ENCODE data around the gene AGXT2.
"Not testable (repeated sequence)": the region's sequence is repeated elsewhere in the genome, so short reads cannot be mapped to it uniquely, and the experiment has no call there.

Gene AGXT2

DNA sequence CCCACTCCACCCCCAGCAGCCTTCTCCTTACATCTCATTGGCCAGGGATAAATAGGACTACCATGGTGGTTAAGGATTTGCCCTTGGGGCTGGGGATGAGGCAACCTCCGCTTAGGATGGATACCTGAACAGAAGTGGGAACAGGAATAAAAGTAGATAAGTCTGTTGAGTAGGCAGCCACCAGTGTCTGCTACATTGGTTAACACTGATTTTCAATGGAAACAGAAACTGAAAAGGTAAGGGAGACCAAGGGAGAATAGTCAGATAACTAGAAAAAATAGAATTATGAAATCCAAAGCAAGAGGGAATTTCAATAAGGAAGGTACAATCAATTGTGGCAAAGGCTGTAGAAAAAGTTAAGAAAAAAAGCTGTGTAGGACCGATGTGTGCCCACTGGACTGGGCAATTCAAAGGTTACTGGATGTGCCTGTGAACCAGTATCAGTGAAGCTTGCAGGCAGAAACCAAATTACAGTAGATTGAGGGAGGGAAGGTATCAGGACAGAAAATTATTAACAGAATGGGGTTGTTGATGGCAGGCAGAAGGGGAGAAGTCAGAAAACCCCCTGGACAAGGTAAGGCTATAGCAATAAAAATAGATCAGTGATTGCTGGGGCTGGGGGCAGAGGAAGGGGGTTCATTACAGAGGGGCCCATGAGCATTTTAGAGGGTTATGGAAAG lies 69.7 kb downstream of the AGXT2 start:
- TF ChIP-seq, protein P1, sequence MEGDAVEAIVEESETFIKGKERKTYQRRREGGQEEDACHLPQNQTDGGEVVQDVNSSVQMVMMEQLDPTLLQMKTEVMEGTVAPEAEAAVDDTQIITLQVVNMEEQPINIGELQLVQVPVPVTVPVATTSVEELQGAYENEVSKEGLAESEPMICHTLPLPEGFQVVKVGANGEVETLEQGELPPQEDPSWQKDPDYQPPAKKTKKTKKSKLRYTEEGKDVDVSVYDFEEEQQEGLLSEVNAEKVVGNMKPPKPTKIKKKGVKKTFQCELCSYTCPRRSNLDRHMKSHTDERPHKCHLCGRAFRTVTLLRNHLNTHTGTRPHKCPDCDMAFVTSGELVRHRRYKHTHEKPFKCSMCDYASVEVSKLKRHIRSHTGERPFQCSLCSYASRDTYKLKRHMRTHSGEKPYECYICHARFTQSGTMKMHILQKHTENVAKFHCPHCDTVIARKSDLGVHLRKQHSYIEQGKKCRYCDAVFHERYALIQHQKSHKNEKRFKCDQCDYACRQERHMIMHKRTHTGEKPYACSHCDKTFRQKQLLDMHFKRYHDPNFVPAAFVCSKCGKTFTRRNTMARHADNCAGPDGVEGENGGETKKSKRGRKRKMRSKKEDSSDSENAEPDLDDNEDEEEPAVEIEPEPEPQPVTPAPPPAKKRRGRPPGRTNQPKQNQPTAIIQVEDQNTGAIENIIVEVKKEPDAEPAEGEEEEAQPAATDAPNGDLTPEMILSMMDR (IDR thresholded peaks at IDR 0.05), result no peak
- H3K4me1 ChIP-seq (ENCODE audit: control insufficient read depth in 1 of 2, insufficient read depth in 1 of 2, low read depth in 1 of 2, low read length in 1 of 2), result no peaks in the 10 kb centered on the region
- H3K9me3 ChIP-seq, result no peaks in the 10 kb centered on the region
- H3K4me3 ChIP-seq (ENCODE audit: low read depth in 1 of 2, low read length in 1 of 2), result no peak overlapping the region
- H3K27me3 ChIP-seq, result no peaks in the 10 kb centered on the region
- no peak overlapping the region for H3K27ac ChIP-seq
- H3K36me3 ChIP-seq, result no peaks in the 10 kb centered on the region

DNA sequence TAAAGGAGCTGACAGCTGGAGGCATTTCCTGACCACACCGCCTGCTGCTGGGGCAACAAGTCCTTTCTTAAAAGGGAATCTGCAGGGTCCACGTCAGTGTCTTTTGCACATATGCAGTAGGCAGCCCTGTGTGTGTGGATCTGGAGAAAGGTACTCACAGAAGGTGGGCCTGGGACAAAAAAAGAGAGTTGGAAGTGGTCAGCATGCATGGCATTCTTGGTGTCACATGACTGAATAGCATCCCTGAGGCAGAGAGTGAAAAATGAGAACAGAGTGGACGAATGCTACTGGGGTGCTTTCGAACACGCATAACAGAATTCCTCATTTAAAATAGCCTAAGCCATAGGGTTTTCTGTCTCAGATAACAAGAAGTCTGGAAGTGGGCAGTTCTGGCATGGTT lies 71.4 kb downstream of the AGXT2 start:
- Histone ChIP-seq H3K9me3 (no peaks in the 10 kb centered on the region), H3K27me3 (no peaks in the 10 kb centered on the region), H3K27ac (no peak overlapping the region), H3K4me3 (ENCODE audit: low read depth in 1 of 2, low read length in 1 of 2) (no peak overlapping the region), H3K4me1 (ENCODE audit: control insufficient read depth in 1 of 2, insufficient read depth in 1 of 2, low read depth in 1 of 2, low read length in 1 of 2) (no peaks in the 10 kb centered on the region), H3K36me3 (no peaks in the 10 kb centered on the region)
- TF ChIP-seq, protein P1 (IDR thresholded peaks at IDR 0.05), result no peak

DNA sequence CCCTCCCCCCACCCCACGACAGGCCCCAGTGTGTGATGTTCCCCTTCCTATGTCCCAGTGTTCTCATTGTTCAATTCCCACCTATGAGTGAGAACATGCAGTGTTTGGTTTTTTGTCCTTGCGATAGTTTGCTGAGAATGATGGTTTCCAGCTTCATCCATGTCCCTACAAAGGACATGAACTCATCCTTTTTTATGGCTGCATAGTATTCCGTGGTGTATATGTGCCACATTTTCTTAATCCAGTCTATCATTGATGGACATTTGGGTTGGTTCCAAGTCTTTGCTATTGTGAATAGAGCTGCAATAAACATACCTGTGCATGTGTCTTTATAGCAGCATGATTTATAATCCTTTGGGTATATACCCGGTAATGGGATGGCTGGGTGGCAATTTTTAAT lies 76.1 kb downstream of the AGXT2 start:
- H3K27ac ChIP-seq; H3K9me3 ChIP-seq; H3K36me3 ChIP-seq; H3K4me3 ChIP-seq (ENCODE audit: low read depth in 1 of 2, low read length in 1 of 2); H3K4me1 ChIP-seq (ENCODE audit: control insufficient read depth in 1 of 2, insufficient read depth in 1 of 2, low read depth in 1 of 2, low read length in 1 of 2); H3K27me3 ChIP-seq: not testable (repeated sequence)

DNA sequence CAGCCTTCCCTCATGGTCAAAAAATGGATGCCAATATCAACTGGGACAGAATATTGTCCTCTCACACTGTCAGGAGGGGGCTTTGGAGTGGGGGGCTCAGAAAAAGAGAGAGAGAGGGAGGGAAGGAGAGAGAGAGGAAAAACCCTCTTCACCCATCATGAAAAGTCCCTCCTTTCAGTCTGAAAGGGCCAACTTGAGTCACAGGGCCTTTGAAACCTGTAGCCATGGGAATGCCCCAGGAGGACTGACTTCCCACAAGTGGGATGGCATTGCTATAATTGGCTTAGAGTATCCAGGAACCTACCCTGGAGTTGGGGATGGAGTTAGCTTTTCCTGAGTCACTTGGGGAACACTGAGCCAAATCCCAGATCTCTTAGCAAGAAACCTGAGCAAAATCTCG lies 77.2 kb downstream of the AGXT2 start:
- TF ChIP-seq, protein P1 (IDR thresholded peaks at IDR 0.05), result no peak
- no peaks in the 10 kb centered on the region for H3K9me3 ChIP-seq
- H3K27me3 ChIP-seq, result no peaks in the 10 kb centered on the region

DNA sequence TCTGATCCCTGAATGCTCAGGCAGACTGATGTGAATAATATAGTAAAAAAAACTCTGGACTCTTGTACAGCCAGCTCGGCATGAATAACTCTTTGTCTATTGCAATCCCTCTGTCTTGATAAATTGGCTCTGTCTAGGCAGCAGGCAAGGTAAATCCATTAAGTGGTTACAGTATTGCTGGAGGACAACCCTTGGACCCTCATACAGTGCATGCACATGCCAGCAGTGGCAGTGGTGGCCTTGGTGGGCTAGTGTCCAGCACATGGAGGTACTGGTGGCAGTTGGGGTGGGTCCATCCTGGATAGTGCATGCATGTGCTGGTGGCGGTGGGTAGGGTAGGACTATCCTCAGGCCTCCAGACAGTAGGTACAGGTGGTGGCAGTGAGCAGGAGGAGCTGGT lies 79.5 kb downstream of the AGXT2 start:
- Histone ChIP-seq H3K4me3 (ENCODE audit: low read depth in 1 of 2, low read length in 1 of 2) (no peak overlapping the region), H3K4me1 (ENCODE audit: control insufficient read depth in 1 of 2, insufficient read depth in 1 of 2, low read depth in 1 of 2, low read length in 1 of 2) (no peaks in the 10 kb centered on the region), H3K36me3 (no peaks in the 10 kb centered on the region), H3K27ac (no peak overlapping the region), H3K9me3 (no peaks in the 10 kb centered on the region), H3K27me3 (no peaks in the 10 kb centered on the region)
- TF ChIP-seq, protein P1 (IDR thresholded peaks at IDR 0.05), result no peak

More for the DNA sequence above, 77.2 kb downstream of the AGXT2 start:
- no peaks in the 10 kb centered on the region for H3K4me1 ChIP-seq (ENCODE audit: control insufficient read depth in 1 of 2, insufficient read depth in 1 of 2, low read depth in 1 of 2, low read length in 1 of 2)
- H3K4me3 ChIP-seq (ENCODE audit: low read depth in 1 of 2, low read length in 1 of 2), result no peak overlapping the region
- H3K27ac ChIP-seq, result no peak overlapping the region
- H3K36me3 ChIP-seq, result no peaks in the 10 kb centered on the region

DNA sequence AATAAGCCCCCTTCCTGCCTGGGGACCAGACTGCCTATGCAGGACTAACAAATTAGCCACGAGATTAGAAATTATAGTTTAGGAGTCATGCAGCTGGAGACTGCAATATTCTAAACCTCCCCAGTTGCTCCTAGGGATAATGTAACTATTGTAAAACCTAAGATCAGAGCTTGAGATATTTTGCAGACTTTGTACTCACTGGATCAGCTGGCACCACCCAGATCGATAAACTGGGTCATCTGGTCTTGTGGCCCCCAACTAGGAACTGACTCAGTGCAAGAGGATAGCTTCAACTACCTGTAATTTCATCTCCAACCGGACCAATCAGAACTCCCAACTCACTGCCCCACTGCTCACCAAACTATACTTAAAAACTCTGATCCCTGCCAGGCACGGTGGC lies 80.2 kb downstream of the AGXT2 start:
- TF ChIP-seq, protein P1 (IDR thresholded peaks at IDR 0.05), result no peak
- no peaks in the 10 kb centered on the region for H3K9me3 ChIP-seq
- H3K4me1 ChIP-seq (ENCODE audit: control insufficient read depth in 1 of 2, insufficient read depth in 1 of 2, low read depth in 1 of 2, low read length in 1 of 2), result no peaks in the 10 kb centered on the region
- H3K27ac ChIP-seq, result no peak overlapping the region
- H3K36me3 ChIP-seq, result no peaks in the 10 kb centered on the region
- no peak overlapping the region for H3K4me3 ChIP-seq (ENCODE audit: low read depth in 1 of 2, low read length in 1 of 2)
- H3K27me3 ChIP-seq, result no peaks in the 10 kb centered on the region

Data from neutrophil (primary cell).